NCI-H2171 (cell line): Measurements from ENCODE around the gene CRTC1.
"Not testable (repeated sequence)": the region's sequence is repeated elsewhere in the genome, so short reads cannot be mapped to it uniquely, and the experiment has no call there.

Experiments used
- DNase-seq: peaks from one replicate; lab custom pipeline; 2025; lab: John Stamatoyannopoulos, UW

The CRTC1 gene

DNA sequence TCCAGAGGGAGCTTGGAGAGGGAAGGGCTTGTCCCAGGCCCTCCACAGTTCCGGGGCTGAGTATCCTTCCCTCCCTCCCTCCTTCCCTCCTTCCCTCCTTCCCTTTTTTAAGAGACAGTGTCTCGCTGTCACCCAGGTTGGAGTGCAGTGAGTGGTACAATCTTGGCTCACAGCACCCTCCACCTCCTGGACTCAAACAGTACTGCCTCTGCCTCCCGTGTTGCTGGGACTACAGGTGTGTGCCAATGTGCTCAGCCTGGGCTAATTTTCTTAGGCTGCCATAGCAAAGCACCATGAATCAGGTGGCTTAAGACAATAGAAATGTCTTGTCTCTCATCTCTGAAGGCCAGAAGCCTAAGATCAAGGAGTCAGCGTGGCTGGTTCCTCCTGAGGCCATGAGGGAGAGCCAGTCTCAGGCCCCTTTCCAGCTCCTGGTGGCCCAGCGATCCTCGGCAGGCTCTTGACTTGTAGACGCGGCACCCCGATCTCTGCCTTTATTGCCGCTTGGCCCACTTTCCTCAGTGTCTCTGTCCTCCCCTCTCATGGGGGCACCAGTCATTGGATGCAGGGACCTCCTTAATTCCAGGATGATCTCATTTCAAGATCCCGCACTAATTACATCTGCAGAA, 47.5 kb downstream of the CRTC1 start:
- DNase-seq: no peak

DNA sequence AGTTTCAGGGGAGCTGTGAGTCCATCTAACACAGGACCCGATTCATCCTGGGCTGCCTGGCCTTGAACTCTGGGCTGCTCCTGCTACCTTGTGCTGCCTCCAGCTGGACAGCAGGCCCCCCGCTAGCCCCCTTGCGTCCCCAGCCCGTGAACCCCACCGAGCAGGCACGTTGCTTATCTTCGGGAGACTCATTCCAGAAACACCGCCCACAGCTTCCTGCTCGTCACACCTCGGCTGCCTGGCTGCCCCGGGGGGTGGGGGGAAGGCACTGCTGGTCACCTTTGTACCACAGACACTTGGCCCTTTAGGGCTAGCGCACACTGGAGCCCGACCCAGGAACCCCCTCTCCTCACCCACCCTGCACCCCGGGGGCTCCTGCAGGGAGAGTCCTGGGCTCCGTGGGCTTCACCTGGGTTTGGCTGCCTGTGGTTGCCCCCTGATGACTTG, 48.1 kb downstream of the CRTC1 start:
- DNase-seq: no peak

DNA sequence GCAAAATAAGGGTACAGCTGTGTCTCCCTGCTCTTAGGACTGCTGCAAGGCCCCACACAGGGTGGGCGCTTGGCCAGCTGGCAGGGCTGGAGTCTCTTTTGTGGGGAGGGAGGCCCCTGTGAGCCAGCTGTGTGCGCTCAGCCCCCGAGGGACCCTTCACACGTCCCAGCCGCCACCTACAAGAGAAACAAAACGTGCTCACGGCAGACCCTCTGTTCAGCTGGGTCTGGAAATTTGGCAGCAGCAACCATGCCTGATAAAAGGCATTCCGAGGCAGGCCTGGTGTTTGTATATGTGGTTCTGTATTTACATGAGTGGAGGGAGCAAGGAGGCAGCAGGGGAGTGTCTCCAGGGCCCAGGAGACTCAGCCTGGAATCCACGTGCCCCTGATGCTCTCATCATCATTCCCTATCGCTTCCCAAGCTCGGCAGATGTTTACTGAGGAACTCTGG, 49.7 kb downstream of the CRTC1 start:
- peak; percentile 86 for DNase-seq

DNA sequence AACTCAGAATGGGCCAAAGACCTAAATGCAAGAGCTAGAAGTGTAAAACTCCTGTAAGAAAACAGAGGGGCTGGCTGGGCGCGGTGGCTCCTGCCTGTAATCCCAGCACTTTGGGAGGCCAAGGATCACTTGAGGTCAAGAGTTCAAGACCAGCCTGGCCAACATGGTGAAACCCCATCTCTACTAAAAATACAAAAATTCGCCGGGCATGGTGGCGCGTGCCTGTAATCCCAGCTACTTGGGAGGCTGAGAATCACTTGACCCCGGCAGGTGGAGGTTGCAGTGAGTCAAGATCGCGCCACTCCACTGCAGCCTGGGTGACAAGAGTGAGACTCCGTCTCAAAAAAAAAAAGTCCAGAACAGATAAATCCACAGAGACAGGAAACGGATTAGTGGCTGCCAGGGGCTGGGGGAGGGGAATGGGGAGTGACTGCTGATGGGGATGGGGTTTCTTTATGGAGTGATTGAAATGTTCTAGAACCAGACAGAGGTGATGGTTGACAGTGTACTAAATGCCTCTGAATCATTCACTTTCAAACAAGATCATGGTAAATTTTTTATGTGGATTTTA, 50.4 kb downstream of the CRTC1 start:
- DNase-seq: not testable (repeated sequence)

DNA sequence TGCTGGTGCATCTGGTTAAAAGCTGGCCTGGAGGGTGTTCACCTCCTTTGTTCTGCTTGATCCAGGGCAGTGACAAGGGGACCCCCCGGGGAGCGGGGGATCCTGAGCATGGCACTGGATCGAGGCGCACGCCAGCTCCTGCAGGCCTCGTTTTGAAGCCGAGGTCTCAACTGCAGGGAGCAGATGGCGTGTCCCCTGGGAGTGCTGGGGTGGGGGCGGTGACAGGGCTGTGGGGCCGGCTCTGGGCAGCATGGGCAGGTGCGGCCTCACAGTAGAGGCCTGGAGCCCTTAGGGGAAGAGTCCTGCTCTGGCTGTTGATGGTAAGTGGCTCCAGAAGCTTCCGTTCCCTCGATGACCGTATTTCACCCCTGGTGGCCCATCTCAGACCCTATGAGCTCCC, 51.8 kb downstream of the CRTC1 start:
- peak; percentile 64 for DNase-seq

DNA sequence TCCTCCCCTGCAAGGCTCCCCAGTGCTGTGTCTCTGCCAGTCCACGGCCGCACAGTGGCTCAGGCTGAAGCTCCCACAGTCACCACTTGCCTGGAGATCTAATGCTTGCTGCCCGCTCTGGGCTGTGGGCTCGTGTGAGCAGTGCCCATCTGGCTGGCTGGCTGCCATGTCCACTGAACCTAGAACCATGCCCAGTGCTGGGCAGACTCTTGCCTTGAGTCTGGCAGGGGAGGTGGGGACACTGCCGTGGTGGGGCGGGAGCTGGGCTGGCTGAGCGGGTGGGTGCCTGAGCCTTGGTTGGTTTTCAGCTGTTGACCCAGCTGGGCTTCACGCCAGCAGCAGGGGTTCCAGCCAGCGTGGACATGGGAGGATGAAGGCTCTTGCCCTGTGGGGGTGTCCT, 52.3 kb downstream of the CRTC1 start:
- DNase-seq: no peak

DNA sequence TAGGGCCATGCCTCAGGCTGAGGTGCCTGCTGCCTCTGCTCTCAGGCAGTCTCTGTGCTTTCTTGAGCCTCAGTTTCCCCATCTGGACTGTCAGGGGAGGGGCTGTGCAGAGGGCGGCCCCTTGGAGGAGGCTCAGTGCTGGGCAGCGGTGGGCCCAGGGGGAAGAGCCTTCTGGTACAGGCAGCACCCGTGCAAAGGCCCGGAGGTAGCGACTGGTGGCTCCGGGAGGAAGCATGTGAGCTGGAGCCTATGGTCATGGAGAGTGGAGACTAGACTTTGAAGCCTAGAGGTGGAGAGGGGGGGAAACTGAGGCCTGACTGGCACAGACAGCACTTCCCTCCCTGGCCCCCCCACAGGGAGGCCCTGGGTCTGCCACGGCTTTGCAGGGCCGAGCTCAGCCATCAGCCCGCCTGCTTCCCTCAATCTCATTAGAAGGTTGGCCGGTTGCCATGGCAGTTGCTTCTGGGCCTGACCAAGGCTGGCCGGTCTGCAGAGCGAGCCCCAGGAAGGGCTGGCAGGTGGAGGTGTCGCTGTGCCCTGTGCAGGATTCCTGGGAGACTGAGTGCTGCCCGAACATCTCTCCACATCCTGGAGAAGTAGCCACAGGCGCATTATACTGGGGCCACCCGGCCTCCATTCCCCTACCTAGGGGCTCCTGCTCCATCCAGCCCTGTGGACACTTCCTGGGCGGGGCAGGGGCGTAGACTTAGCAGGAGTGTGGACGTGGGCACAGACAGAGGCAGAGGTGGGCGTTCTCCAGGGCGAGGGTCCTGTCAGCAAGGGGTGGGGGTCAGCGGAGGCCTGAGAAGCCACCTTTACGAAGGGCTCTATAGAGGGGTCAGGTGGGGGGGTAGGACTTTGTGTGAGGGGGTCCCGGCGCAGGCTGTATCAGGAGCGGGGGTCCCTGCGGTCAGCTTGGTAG, 53.2 kb downstream of the CRTC1 start:
- DNase-seq: no peak

DNA sequence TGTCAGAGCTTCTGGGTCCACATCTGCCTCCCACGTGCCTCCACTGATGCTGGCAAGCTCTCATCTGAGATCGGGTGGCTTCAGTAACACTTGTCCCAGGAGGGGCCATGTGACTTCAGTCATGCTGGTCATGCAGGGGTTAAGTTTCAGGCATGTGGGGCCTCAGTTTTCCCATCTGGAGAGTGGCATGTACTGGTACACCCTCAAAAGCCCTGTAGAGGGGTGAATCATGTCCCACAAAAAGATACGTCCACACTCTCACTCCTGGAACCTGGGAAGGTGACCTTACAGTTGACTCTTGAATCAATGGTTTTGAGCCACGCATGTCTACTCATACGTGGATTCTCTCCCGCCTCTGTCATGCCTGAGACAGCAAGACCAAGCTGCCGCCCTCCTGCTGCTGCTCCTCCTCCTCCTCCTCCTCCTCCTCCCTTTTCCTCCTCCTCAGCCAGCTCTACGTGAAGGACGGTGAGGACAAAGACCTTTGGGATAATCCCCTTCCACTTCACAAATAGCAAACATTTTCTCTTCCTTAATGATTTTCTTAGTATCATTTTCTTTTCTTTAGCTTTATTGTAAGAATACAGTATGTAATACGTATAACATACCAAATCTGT, 54.0 kb downstream of the CRTC1 start:
- DNase-seq: no peak

DNA sequence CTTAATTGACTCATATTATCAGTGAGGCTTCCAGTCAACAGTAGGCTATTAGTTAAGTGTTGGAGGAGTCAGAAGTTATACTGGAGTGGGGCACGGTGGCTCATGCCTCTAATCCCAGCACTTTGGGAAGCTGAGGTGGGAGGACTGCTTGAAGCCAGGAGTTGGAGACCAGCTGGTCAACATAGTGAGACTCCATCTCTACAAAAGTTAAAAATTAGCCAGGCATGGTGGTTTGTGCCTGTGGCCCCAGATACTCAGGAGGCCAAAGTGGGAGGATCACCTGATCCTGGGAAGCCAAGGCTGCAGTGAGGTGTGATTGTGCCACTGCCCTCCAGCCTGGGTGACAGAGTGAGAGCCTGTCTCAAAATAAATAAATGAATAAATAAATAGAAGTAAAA, 54.5 kb downstream of the CRTC1 start:
- DNase-seq: no peak

DNA sequence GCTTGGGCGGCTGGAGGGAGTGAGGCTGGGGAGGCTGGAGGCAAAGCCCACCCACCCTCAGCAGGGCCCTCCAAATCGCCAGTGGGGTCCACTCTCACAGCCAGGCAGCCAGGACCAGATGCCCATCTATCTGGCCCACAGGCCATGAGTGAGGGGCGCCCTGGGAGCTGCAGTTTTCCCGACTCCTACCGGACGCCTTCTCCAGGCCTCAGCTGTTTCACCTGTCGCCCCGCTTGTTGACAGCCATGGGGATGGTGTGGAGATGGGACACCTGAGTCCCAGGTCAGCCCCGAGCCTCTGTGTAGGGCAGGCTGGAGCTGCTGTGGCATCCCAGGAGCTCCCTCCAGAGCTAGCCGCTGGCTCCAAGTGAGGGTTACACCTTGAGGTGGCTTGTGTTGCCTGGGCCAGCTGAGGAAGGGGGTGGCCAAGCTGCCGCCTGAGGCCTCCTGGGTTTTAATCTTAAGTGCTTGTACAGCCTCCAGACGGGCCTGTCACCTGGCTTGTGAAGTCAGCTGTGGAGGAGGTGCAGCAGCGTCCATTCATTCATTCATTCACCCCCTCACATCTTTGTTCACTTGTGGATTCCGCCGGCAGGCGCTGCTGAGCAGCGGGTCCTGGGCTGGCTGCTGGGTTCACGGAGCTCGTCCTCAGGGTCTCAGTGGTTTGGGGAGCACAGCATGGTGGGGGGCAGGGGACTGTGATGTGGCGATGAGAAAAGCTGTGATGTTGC, 55.6 kb downstream of the CRTC1 start:
- no peak for DNase-seq

DNA sequence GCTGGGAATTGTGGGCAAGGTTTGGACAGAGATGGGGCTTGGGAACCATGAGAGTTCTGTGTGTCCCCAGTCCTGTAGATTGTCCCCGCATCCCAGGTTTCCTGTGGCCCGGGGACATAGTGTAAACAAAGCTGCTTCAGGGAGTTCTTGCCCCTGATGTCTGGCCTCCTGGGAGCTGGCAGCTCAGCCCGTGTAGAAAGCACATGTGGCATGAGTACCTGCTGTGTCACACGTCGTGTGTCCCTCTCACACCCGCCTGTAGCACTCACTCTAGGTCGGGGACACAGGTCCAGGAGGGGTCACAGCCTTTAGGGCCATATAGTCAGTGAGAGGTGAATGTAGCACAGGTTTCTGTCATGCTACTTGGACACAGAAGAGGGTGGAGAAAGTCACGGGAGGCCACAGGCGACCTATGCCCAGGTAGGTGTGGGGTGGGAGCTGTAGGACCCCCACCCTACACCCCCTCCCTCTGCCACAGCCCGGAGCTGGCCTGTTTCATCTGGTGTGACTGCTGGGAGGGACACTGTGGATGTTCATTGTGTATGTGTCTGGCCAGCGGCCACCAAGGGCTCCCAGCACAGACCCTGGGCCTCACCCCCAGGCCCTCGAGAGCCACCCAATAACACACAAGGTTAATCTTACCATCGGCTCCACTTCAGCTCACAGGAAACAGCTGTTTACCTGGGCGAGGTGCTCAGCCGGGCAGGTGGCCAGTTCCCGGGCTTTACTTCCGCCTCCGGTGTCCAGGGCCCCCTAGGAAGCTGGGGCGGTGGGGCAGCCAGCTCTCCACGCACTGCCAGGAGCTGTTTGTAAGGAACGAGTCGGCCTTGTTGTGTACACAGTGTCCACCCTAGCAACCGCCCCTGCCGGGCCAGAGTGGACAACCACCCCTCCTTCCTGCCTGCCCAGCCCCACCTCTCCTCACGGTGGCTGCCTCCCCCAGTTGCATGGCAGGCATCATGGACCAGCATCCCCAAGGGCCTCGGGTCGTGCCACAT, 57.9 kb downstream of the CRTC1 start:
- DNase-seq: no peak

DNA sequence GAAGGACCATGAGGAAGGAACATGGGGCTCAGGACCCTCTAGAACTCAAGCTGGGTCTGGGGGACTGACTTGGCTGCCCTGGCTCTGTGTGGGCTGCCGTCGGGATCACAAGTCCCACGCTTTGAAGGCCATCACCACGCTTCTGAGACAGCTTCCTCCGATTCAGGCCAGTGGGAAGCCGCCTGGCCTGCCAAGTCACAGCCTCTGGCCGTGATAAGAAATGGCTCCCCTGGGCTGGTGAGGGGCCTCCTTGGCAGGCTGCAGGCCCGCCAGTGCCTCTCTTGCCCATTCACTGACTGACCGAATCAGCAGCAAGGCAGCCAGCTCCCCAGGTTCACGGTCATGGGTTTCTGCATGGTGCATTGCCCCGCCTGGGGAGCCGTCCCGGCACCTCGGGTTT, 58.8 kb downstream of the CRTC1 start:
- no peak for DNase-seq

DNA sequence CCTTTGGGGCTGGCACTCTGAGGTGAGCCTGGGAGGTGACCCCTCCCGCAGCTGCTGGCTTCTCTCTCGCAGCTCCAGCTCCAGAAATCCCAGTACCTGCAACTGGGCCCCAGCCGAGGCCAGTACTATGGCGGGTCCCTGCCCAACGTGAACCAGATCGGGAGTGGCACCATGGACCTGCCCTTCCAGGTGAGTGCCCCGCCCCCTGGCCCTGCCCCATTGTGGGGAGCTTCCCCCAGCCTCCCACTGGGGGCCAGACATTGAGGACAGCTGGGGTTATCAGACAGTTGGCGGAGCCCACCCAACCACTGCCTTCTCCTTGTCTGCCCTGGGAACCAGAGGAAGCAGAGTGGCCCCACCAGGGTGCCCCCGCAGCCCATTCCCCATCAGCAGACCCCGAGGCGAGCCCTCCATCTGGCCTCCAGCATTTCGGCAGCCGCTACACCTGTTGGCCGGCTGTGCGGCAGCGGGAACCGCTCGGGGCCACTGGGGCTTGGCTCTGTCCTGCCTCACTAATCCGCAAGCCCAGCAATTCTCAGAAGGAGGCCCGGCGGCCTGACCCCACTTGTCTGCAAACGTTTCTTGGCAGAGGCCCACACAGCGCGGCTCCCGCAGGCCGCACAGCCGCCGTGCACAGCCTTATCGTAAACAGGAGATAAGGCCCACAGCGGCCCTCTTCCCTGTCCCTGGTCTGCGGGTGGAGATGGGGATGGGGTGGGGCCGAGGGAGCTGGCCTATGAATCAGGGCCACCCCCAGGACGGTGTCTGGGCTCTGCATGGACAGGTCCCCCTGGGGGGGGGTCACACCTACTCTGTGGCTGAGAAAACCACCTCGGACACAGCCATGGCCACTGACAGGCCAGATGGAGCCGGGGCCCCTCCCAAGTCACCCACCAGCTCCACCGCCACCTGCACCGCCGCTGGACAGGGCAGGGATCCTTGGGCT, 59.6 kb downstream of the CRTC1 start:
- no peak for DNase-seq

DNA sequence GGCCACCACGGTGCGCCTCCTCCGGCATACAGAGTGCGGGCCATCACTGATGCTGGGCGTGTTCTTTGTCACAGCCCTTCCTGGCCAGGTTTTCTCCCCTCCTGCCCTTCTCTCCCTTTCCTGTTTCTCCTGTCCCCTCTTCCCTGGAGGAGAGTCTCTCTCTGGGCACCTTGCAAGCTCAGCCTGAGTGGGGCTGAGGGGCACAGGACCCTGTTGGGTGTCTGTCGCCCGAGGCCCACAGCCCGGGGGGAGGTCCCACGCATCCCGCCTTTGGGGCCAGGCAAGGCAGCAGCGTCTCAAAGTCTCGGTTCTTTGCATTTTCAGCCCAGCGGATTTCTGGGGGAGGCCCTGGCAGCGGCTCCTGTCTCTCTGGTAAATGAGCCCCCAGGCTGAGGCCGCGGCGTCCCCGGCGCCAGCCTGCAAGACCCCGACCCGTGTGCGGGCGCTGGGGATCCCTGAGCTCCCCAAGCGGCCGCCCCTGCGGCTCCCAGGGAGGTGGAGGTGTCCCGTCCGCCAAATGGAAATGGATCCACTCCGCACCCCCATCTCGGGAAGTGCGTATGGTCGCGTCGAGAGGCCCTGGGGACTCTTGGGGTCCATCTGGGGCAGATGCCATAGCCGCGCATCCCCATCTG, 60.4 kb downstream of the CRTC1 start:
- DNase-seq: no peak

DNA sequence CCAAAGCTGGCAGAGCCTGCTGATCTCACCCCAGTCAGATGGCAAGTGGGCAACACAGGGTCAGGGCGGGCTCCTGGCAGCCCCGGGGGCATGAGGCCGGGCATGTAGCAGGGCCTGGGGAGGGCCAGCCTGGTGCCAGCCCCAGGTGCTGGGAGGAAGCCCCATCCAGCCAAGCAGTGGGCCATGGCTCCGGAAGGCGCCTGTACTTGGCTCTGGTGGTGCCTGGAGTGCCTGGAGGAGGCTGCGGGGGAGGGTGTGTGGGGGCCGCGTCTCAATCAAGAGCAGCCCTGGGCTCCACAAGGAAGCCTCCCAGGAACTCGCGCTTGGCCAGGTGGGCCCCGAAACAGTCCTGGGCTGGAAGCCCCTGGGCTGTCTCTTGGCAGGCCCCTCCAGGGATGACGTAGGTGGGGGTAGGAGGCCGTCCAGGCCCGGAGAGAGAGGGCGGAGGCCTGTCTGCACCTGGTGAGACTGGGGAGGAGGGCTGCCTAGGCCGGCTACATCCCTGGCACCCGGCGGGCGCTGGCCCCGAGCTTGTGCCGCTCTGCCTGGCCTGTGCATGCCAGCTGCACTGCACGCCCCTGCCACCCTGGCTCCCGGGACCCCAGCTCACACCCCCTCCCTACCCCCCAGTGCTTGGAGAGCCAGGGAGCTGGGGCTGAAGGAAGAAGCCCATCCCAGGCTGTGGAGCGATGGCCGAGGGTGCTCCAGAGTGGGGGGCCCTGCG, 61.7 kb downstream of the CRTC1 start:
- no peak for DNase-seq

DNA sequence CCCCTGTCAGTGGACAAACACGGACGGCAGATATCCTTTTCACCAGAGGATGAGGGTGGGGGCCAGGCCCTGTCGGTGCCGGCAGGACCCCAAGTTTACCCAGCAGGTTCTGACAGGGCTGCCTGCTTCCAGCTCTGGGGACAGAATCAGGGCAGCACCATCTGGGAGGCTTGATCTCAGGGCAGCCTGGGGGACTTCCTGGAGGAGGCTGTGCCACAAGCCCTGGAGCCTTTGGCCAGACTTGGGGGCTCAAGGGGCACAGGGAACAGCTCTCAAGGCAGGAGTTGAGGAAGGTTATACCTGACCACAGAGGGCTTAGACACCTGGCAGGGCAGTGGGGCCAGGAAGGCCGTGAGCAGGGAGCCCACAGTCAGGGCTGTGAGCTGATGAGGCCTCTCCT, 62.5 kb downstream of the CRTC1 start:
- DNase-seq: no peak

DNA sequence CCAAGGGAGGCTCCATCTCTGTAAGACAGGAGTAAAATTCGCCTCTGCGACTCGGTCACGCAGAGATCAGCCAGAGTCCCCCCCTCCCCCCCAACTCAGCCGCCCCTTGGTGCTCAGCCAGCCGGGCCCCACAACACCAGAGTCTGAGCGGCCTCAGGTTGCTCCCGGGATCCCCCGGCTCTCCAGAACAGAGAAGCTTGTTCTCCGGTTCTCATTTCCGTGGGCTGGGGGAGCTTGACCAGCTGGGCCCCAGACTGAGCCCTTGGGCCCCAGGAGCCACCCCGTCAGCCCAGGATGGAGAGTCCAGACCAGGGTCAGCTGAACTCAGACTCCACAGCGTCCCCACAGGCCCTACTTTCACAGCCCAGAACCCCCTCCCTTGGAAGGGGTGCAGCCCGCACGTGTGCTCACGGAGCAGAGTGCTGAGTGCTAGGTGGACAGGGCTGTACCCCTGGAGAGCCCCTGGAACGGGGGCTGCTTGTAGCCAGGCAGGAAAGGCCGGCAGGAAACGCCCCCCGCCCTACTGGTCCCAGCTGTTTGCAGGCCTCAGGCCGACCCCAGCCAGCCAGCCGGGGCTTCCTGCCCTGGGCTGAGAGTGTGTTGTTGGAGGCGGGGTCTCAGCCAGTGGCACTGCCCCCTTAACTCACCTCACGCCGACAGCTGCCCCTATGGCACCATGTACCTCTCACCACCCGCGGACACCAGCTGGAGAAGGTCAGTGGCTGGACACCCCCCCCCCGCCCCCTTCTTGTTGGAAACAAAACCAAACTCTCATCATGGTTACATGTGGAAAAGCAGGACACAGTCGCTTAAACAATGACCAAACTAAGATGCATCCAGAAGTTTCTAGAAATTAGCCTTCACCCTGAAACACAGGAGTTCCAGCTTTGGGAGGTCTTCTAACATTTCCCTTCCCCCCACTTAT, 63.2 kb downstream of the CRTC1 start:
- DNase-seq: no peak
